KMS-11 (cell line): ENCODE measurements around the gene GBX1.

Experiments used
- H2AFZ ChIP-seq: fragments of 200-600 bp; sonication (generic); 2 replicates; pipeline ENCODE4 v1.6.1; 2016; ENCODE audit warnings: antibody characterized with exemption, mixed run types, low read depth
- H3K27ac ChIP-seq: fragments of 200-600 bp; sonication (generic); 2 replicates; pipeline ENCODE4 v1.6.1; 2016; ENCODE audit warnings: mild to moderate bottlenecking, mixed run types
- H3K27me3 ChIP-seq: fragments of 200-600 bp; sonication (generic); 2 replicates; pipeline ENCODE4 v1.6.1; 2017; ENCODE audit warnings: mild to moderate bottlenecking, low read depth, mixed run types, moderate library complexity; ENCODE audit not compliant: insufficient read depth
- H3K36me3 ChIP-seq: fragments of 200-600 bp; sonication (generic); 2 replicates; pipeline ENCODE4 v1.6.1; 2017; ENCODE audit warnings: mild to moderate bottlenecking, mixed run types; ENCODE audit not compliant: insufficient read depth
- H3K4me1 ChIP-seq: fragments of 200-600 bp; sonication (generic); 2 replicates; pipeline ENCODE4 v1.6.1; 2016; ENCODE audit warnings: mild to moderate bottlenecking, low read depth, mixed run types; ENCODE audit not compliant: poor library complexity, severe bottlenecking
- H3K4me2 ChIP-seq: fragments of 200-600 bp; sonication (generic); 2 replicates; pipeline ENCODE4 v1.7.0; 2016; ENCODE audit warnings: mild to moderate bottlenecking, mixed run types
- H3K4me3 ChIP-seq: fragments of 200-600 bp; sonication (generic); IDR thresholded peaks from 2 replicates; pipeline ENCODE4 v1.6.1; 2017; ENCODE audit warnings: low read depth, low read length, mixed read lengths; ENCODE audit not compliant: insufficient read depth
- H3K79me2 ChIP-seq: fragments of 200-600 bp; sonication (generic); 2 replicates; pipeline ENCODE4 v1.6.1; 2016; ENCODE audit warnings: low read depth, mixed run types; ENCODE audit not compliant: insufficient read depth
- H3K9ac ChIP-seq: fragments of 200-600 bp; sonication (generic); 2 replicates; pipeline ENCODE4 v1.6.1; 2016; ENCODE audit warnings: mild to moderate bottlenecking, mixed run types
- H4K20me1 ChIP-seq: fragments of 200-600 bp; sonication (generic); 2 replicates; pipeline ENCODE4 v1.6.1; 2016; ENCODE audit warnings: mild to moderate bottlenecking, mixed run types; ENCODE audit not compliant: insufficient read depth
- TF ChIP-seq, protein P1 (sequence below): fragments of 200-600 bp; sonication (generic); conservative IDR thresholded peaks from 2 replicates; pipeline ENCODE4 v1.6.1; 2017; ENCODE audit warnings: low read depth, mild to moderate bottlenecking, antibody characterized with exemption, low read length, moderate library complexity, mixed read lengths

The GBX1 gene

GRCh38 chr7:151207804-151208203 is 40.3 kb upstream of the GBX1 start:
- no peak overlapping the region for H3K27ac ChIP-seq
- no peaks in the 10 kb centered on the region for H3K36me3 ChIP-seq
- no peak overlapping the region for H2AFZ ChIP-seq
- no peaks in the 10 kb centered on the region for H3K4me1 ChIP-seq
- H3K79me2 ChIP-seq: no peaks in the 10 kb centered on the region
- no peak overlapping the region for H3K4me2 ChIP-seq
- no peak overlapping the region for H3K4me3 ChIP-seq
- H3K27me3 ChIP-seq: peaks cover 51% of the 10 kb centered on the region
- TF ChIP-seq, protein P1, sequence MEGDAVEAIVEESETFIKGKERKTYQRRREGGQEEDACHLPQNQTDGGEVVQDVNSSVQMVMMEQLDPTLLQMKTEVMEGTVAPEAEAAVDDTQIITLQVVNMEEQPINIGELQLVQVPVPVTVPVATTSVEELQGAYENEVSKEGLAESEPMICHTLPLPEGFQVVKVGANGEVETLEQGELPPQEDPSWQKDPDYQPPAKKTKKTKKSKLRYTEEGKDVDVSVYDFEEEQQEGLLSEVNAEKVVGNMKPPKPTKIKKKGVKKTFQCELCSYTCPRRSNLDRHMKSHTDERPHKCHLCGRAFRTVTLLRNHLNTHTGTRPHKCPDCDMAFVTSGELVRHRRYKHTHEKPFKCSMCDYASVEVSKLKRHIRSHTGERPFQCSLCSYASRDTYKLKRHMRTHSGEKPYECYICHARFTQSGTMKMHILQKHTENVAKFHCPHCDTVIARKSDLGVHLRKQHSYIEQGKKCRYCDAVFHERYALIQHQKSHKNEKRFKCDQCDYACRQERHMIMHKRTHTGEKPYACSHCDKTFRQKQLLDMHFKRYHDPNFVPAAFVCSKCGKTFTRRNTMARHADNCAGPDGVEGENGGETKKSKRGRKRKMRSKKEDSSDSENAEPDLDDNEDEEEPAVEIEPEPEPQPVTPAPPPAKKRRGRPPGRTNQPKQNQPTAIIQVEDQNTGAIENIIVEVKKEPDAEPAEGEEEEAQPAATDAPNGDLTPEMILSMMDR: no peak
- H4K20me1 ChIP-seq: no peaks in the 10 kb centered on the region
- H3K9ac ChIP-seq: no peak overlapping the region

- no peak overlapping the region for H3K4me2 ChIP-seq
- H3K4me1 ChIP-seq: no peaks in the 10 kb centered on the region
- H3K4me3 ChIP-seq: no peak overlapping the region
- H3K27me3 ChIP-seq: peaks cover 56% of the 10 kb centered on the region
- TF ChIP-seq, protein P1: no peak
- no peaks in the 10 kb centered on the region for H4K20me1 ChIP-seq
- no peaks in the 10 kb centered on the region for H3K79me2 ChIP-seq
- no peak overlapping the region for H2AFZ ChIP-seq
- no peak overlapping the region for H3K27ac ChIP-seq
- no peaks in the 10 kb centered on the region for H3K36me3 ChIP-seq
- H3K9ac ChIP-seq: no peak overlapping the region
These were observed 39.8 kb upstream of the GBX1 start for GRCh38 chr7:151207315-151207714.

DNA sequence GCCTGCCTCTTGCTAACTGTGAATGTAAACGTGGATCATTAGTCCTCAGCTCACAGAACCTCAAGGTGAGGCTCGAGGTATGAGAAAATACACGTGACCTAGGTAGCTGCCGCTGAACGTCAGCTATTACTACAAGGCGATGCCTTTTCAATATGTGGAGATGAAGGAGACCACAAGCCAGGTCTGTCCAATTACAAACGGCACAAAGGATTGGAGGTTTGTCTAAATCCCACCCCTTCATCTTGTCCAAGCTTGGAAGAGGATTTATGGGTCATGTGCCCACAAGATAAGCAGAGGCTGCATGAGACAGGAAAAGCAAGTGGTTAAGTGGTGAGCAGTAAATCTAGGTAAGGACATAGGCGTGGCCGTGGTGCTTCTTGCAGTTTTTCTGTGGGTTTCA is 39.4 kb upstream of the GBX1 start:
- Histone ChIP-seq H3K27me3 (peaks cover 60% of the 10 kb centered on the region), H3K4me2 (no peak overlapping the region), H4K20me1 (no peaks in the 10 kb centered on the region), H3K4me3 (no peak overlapping the region), H3K27ac (no peak overlapping the region), H2AFZ (no peak overlapping the region), H3K9ac (no peak overlapping the region), H3K36me3 (no peaks in the 10 kb centered on the region), H3K4me1 (no peaks in the 10 kb centered on the region), H3K79me2 (no peaks in the 10 kb centered on the region)
- TF ChIP-seq, protein P1: no peak

DNA sequence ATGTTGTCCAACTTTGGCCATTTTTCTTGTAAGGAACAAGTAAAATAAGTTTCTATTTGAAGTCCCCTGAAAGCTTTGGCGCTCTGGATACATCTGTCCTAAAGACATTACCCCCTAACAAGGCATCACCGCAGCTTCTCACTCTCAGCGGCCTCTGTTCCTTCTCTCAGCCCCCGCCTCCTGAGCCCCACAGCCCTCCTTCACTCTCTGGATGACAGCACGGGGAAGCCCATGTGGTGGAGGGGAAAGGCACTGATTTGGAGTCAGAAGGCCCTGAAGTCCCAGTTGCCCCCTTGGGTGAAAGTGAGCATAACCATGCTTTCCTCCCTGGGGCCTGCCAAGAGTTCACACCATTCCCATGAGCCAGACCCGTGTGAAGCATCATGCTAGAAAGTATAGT is 38.2 kb upstream of the GBX1 start:
- Histone ChIP-seq H2AFZ (no peak overlapping the region), H3K79me2 (no peaks in the 10 kb centered on the region), H4K20me1 (no peaks in the 10 kb centered on the region), H3K4me1 (no peaks in the 10 kb centered on the region), H3K36me3 (no peaks in the 10 kb centered on the region), H3K27ac (no peak overlapping the region), H3K4me3 (no peak overlapping the region), H3K27me3 (peaks cover 71% of the 10 kb centered on the region), H3K9ac (no peak overlapping the region), H3K4me2 (no peak overlapping the region)
- TF ChIP-seq, protein P1: no peak
